Activated CD8-positive, alpha-beta memory T cell treated with anti-CD3 and anti-CD28 coated beads for 1 hour (primary cell): ENCODE data around the gene NCAPD3.

ENCODE experiments used
- DNase-seq, 2 donors: peaks; one replicate each; pipeline ENCODE4 v3.0.0-alpha.2; 2020; ENCODE audit warnings: low read depth in 1 of 2; ENCODE audit errors: extremely low read depth in 1 of 2

NCAPD3 gene

DNA sequence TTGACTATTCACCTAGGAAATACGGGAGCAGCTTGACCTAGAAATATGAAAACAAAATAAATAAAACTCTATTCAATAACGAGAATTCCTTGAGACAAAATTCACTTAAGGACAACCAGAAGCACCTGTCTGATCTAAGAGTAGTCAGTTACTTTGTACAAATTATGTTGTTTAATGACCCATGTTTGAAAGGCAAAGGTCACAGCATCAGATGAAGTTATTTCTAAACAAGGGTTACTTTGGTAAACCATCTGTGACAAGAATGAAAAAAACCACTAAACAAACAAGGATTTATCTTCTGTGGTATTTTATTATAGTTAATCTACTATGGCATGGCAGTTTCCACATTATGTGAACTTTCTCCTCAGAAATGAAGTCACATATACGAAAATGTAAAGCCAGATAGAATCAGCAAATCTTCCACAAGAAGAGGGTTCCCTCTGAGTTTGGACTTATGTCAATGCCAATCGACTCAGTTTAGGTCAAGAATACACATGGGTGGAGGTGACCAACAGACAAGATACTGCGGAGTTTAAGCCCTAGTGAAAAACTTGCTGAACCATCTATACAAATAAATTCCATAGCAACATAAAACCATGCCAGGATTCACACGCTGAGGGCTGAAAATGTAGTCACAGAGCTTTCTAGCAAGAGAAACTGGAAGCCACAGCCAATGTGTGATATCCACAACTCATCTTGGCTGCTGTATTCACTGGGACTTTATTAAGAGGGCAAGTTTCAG lies 53.4 kb downstream of the NCAPD3 start:
- DNase-seq, result no peak

DNA sequence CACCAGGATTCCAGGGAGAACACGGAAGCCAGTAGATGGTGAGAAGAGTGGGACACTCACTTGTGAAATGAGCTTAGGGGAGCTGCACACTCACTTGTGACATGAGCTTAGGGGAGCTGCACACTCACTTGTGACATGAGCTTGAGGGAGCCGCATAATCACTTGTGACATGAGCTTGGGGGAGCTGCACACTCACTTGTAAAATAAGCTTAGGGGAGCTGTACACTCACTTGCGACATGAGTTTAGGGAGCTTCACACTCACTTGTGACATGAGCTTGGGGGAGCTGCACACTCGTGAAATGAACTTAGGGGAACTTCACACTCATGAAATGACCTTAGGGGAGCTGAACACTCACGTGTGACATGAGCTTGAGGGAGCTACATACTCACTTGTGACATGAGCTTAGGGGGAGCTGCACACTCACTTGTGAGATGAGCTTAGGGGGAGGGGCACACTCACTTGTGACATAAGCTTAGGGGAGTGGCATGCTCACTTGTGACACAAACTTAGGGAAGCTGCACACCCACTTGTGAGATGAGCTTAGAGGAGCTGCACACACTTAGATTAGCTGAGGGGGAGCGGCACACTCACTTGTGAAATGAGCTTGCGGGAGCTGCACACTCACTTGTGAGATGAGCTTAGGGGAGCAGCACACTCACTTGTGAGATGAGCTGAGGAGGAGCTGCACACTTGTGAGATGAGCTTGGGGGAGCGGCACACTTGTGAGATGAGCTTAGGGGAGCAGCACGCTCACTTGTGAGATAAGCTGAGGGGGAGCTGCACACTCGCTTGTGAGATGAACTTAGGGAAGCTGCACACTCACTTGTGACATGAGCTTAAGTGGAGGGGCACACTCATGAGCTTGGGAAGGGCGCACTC lies 59.0 kb downstream of the NCAPD3 start:
- DNase-seq, result no peak

- no peak for DNase-seq
Measured at GRCh38 chr11:134159652-134160051, 64.1 kb downstream of the NCAPD3 start.

GRCh38 chr11:134158023-134158422 lies 65.7 kb downstream of the NCAPD3 start:
- DNase-seq, result no peak

DNA sequence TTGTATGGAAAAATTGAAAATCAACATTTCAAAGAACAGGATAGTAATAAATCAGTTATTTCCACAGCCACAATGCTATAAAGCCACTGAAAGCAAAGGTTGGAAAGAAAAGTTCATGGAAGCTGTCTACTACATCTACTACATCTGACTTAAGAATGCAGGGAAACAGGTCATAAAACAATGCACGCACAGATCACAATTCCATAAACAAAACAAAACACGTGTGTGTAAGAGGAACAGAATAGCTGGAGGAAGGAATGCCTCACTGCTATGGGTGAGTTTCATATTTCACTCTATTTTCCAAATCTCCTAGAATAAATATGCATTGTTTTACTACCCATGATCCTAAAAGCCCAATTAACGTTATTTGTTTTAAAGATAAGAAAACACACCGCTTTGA lies 66.3 kb downstream of the NCAPD3 start:
- no peak for DNase-seq

- no peak for DNase-seq
Measured at GRCh38 chr11:134155946-134156865, 67.6 kb downstream of the NCAPD3 start.

- no peak for DNase-seq
Measured at GRCh38 chr11:134155456-134155855, 68.3 kb downstream of the NCAPD3 start.

- no peak for DNase-seq
Measured at GRCh38 chr11:134154441-134154840, 69.3 kb downstream of the NCAPD3 start.

GRCh38 chr11:134153147-134153905 lies 70.4 kb downstream of the NCAPD3 start:
- DNase-seq, result no peak

- DNase-seq, result no peak
Measured at GRCh38 chr11:134152696-134153095, 71.1 kb downstream of the NCAPD3 start.

- DNase-seq, result no peak
Measured at GRCh38 chr11:134151083-134151747, 72.6 kb downstream of the NCAPD3 start.

GRCh38 chr11:134150195-134150903 lies 73.4 kb downstream of the NCAPD3 start:
- no peak for DNase-seq

- no peak for DNase-seq
Measured at GRCh38 chr11:134149371-134149770, 74.4 kb downstream of the NCAPD3 start.

DNA sequence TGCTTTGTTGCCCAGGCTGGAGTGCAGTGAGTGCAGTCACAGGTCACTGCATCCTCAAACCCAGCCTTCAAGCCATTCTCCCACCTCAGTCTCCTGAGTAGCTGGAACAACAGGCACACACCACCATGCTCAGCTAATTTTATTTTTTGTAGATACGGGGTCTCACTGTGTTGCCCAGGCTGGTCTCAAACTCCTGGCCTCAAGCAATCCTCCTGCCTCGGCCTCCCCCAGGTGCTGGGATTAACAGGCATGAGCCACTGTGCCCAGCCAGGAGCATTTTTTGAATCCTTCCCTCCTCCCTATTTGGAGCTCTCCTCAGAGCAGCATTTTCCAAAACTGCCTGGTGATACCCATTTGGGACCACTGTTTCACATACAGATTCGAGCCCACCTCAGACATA lies 77.2 kb downstream of the NCAPD3 start:
- DNase-seq, result no peak

- no peak for DNase-seq
Measured at GRCh38 chr11:134145715-134146114, 78.1 kb downstream of the NCAPD3 start.

GRCh38 chr11:134144744-134145143 lies 79.0 kb downstream of the NCAPD3 start:
- DNase-seq, result no peak

- DNase-seq, result no peak
Measured at GRCh38 chr11:134143801-134144200, 80.0 kb downstream of the NCAPD3 start.

GRCh38 chr11:134142536-134142935 lies 81.2 kb downstream of the NCAPD3 start:
- DNase-seq, result no peak

GRCh38 chr11:134140961-134141490 lies 82.7 kb downstream of the NCAPD3 start:
- DNase-seq, result no peak
